Endodermal cell (in vitro differentiated cells): ENCODE results near the gene ANOS1. TPM values are rescaled to one million over a fixed set of nuclear protein-coding genes. Genes with fewer than 3 reads are reported as not detected.

Experiments used
- DNase-seq: peaks from one replicate; pipeline ENCODE4 v3.0.0-alpha.2; 2017
- H3K27ac ChIP-seq: 2 replicates; pipeline ENCODE4 v1.5.1; 2013; ENCODE audit warnings: mild to moderate bottlenecking, low read depth, low read length, moderate library complexity
- H3K27me3 ChIP-seq: 2 replicates; pipeline ENCODE4 v1.6.1; 2013; ENCODE audit warnings: mild to moderate bottlenecking, low read length, moderate library complexity; ENCODE audit not compliant: insufficient read depth, control insufficient read depth, poor library complexity, severe bottlenecking
- H3K36me3 ChIP-seq: 2 replicates; pipeline ENCODE4 v1.7.0; 2013; ENCODE audit warnings: mild to moderate bottlenecking, low read length, moderate library complexity; ENCODE audit not compliant: control insufficient read depth, insufficient read depth
- H3K4me1 ChIP-seq: one replicate; pipeline ENCODE4 v1.7.0; 2013; ENCODE audit warnings: low read length; ENCODE audit not compliant: control insufficient read depth, insufficient read depth
- H3K4me3 ChIP-seq: 2 replicates; pipeline ENCODE4 v1.5.1; 2013; ENCODE audit warnings: mild to moderate bottlenecking, low read length, moderate library complexity
- H3K9ac ChIP-seq: 2 replicates; pipeline ENCODE4 v1.6.1; 2013; ENCODE audit warnings: mild to moderate bottlenecking, low read length, moderate library complexity; ENCODE audit not compliant: poor library complexity, severe bottlenecking; ENCODE audit errors: extremely low read depth
- H3K9me3 ChIP-seq: 2 replicates; pipeline ENCODE4 v1.6.1; 2013; ENCODE audit warnings: mild to moderate bottlenecking, low read length, moderate library complexity; ENCODE audit not compliant: control insufficient read depth
- H3K27ac Mint-ChIP-seq: 2 replicates; pipeline ENCODE4 v1.8.0; 2020; ENCODE audit warnings: mixed read lengths
- H3K27me3 Mint-ChIP-seq: 2 replicates; pipeline ENCODE4 v1.8.0; 2021; ENCODE audit warnings: mild to moderate bottlenecking, mixed read lengths; ENCODE audit not compliant: insufficient read depth
- H3K36me3 Mint-ChIP-seq: 2 replicates; pipeline ENCODE4 v1.8.0; 2020; ENCODE audit warnings: low read depth, mixed read lengths
- H3K4me1 Mint-ChIP-seq: 2 replicates; pipeline ENCODE4 v1.8.0; 2020; ENCODE audit warnings: mixed read lengths
- H3K4me3 Mint-ChIP-seq: 2 replicates; pipeline ENCODE4 v1.8.0; 2020; ENCODE audit warnings: mild to moderate bottlenecking, moderate library complexity, mixed read lengths
- H3K9me3 Mint-ChIP-seq: 2 replicates; pipeline ENCODE4 v1.8.0; 2020; ENCODE audit warnings: mild to moderate bottlenecking, mixed read lengths
- WGBS, 2 experiments: methylation state at CpG; one replicate each; pipeline versions ENCODE4 v1.1.5 to v1.1.7; 2013; ENCODE audit warnings: missing lambda C conversion rate in 2 of 2, mixed read lengths in 1 of 2; ENCODE audit not compliant: insufficient coverage in 1 of 2, insufficient read length in 1 of 2; 5-methylcytosine and 5-hydroxymethylcytosine counted together
- total RNA-seq, 2 donors: library from RNA; stranded (reverse); fragmentation: NEBNext Ultra II Directional in 1 of 2; extraction: Animal tissue kit (Norgen Biotek cat#: 25700) in 1 of 2; gene quantifications; 2 replicates in 1 of 2; 3 replicates in 1 of 2; pipeline ENCODE4 v1.2.1, GENCODE V29; 2021
- TF ChIP-seq, protein P1 (sequence below): fragments of 200-600 bp; sonication (generic); conservative IDR thresholded peaks from 2 replicates; pipeline ENCODE4 v1.5.0; 2021; ENCODE audit warnings: antibody characterized with exemption, mild to moderate bottlenecking

Gene ANOS1
- total RNA-seq, 2 donors from 2014 or later = 7.1 to 57.4 TPM

DNA sequence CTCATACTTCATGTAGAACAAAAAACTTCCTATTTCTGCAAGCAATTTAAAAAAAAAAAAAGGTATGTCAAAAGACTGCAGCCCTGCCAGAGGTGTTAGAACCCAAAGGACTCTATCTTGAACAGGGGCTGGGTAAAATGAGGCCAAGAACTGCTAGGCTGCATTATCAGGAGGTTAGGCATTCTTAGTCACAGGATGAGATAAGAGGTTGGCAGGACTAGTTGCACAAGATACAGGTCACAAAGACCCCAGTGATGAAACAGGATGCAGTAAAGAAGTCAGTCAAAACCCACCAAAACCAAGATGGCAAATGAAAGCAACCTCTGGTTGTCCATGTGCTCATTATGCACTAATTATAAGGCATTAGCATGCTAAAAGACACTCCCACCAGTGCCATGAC, 104.1 kb downstream of the ANOS1 start:
- Mint-ChIP-seq H3K27me3 (no peaks in the 10 kb centered on the region), H3K4me3 (no peak overlapping the region), H3K9me3 (peaks cover 8% of the 10 kb centered on the region), H3K27ac (no peak overlapping the region), H3K36me3 (peaks cover 27% of the 10 kb centered on the region), H3K4me1 (peaks cover under 1% of the 10 kb centered on the region)
- Histone ChIP-seq H3K27ac (no peak overlapping the region), H3K27me3 (no peaks in the 10 kb centered on the region), H3K9me3 (peaks cover 7% of the 10 kb centered on the region), H3K9ac (no peak overlapping the region), H3K4me3 (no peak overlapping the region), H3K36me3 (no peaks in the 10 kb centered on the region), H3K4me1 (no peaks in the 10 kb centered on the region)
- no peak for DNase-seq
- TF ChIP-seq, protein P1, sequence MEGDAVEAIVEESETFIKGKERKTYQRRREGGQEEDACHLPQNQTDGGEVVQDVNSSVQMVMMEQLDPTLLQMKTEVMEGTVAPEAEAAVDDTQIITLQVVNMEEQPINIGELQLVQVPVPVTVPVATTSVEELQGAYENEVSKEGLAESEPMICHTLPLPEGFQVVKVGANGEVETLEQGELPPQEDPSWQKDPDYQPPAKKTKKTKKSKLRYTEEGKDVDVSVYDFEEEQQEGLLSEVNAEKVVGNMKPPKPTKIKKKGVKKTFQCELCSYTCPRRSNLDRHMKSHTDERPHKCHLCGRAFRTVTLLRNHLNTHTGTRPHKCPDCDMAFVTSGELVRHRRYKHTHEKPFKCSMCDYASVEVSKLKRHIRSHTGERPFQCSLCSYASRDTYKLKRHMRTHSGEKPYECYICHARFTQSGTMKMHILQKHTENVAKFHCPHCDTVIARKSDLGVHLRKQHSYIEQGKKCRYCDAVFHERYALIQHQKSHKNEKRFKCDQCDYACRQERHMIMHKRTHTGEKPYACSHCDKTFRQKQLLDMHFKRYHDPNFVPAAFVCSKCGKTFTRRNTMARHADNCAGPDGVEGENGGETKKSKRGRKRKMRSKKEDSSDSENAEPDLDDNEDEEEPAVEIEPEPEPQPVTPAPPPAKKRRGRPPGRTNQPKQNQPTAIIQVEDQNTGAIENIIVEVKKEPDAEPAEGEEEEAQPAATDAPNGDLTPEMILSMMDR = no peak

DNA sequence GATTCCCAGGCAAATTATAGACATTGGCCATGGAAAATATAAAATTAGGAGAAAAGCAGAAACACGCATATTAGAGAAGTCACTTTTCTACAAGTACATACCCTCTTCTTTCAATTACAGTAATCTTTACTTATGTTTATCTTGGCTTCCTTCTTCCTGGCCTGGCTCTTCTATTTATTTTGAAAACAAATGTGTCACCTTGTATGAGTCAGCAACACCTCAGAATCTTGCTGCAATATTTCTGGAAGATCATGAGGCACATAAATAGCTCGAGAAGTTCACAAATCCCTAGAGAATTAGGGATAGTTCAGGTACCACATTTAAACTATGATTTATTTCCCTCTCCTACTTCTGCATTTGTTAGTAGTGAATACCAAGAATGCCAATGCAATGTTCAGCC, 124.6 kb downstream of the ANOS1 start:
- TF ChIP-seq, protein P1 = no peak
- H3K36me3 Mint-ChIP-seq = peaks cover 27% of the 10 kb centered on the region
- peaks cover 17% of the 10 kb centered on the region for H3K9me3 ChIP-seq
- H3K27ac ChIP-seq = no peak overlapping the region
- no peak overlapping the region for H3K27ac Mint-ChIP-seq
- peaks cover 24% of the 10 kb centered on the region for H3K9me3 Mint-ChIP-seq
- no peak for DNase-seq
- no peak overlapping the region for H3K4me3 ChIP-seq
- WGBS, 2 experiments = 94% methylated on average over 2 of the region's 2 CpGs; no CpG with 5 or more reads in 1 of the 2 experiments
- no peaks in the 10 kb centered on the region for H3K36me3 ChIP-seq
- H3K27me3 Mint-ChIP-seq = no peaks in the 10 kb centered on the region
- H3K9ac ChIP-seq = no peak overlapping the region
- no peak overlapping the region for H3K4me3 Mint-ChIP-seq
- no peaks in the 10 kb centered on the region for H3K4me1 ChIP-seq
- peaks cover 5% of the 10 kb centered on the region for H3K4me1 Mint-ChIP-seq
- no peaks in the 10 kb centered on the region for H3K27me3 ChIP-seq

DNA sequence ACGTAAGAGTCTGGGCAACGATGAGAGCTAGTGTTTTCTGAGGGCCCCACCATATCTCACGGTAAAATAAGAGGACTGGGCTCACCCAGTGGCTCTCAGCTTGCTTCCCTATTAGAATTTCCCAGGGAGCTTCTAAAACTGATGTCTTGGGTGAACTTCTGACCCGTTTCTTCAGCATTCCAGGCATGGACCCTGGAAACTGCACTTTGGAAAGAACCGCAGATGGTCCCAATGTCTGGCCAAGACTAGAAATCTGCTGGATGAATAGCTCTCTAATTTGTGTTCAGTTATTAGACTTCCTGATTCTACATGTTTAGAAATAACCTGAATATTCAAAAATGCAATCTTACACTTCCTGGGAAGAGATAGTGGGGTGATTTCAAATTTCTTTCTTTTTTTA, 127.8 kb downstream of the ANOS1 start:
- WGBS, 2 experiments = 93% methylated on average over 5 of the region's 5 CpGs; no CpG with 5 or more reads in 1 of the 2 experiments
- H3K9me3 ChIP-seq = peaks cover 3% of the 10 kb centered on the region
- no peaks in the 10 kb centered on the region for H3K27me3 Mint-ChIP-seq
- H3K27ac Mint-ChIP-seq = no peak overlapping the region
- peaks cover 5% of the 10 kb centered on the region for H3K4me1 Mint-ChIP-seq
- no peak overlapping the region for H3K4me3 Mint-ChIP-seq
- no peaks in the 10 kb centered on the region for H3K4me1 ChIP-seq
- H3K9ac ChIP-seq = no peak overlapping the region
- TF ChIP-seq, protein P1 = no peak
- DNase-seq = no peak
- H3K4me3 ChIP-seq = no peak overlapping the region
- no peaks in the 10 kb centered on the region for H3K36me3 ChIP-seq
- H3K27ac ChIP-seq = no peak overlapping the region
- H3K27me3 ChIP-seq = no peaks in the 10 kb centered on the region
- H3K36me3 Mint-ChIP-seq = peaks cover 15% of the 10 kb centered on the region
- H3K9me3 Mint-ChIP-seq = peaks cover 4% of the 10 kb centered on the region
